HG03196 (cell line): ENCODE measurements around the gene F12.
"Not testable (repeated sequence)": the region's sequence is repeated elsewhere in the genome, so short reads cannot be mapped to it uniquely, and the experiment has no call there.

Experiments
- ATAC-seq: cut with Tn5 transposase; IDR thresholded peaks from one replicate; pipeline ENCODE4 v1.9.1; 2021; ENCODE audit not compliant: unreplicated experiment

F12 gene

GRCh38 chr5:177417081-177417480, 7.7 kb upstream of the F12 start:
- not testable (repeated sequence) for ATAC-seq

- no peak for ATAC-seq
Observed at GRCh38 chr5:177414481-177414880, 5.1 kb upstream of the F12 start.

- peak; percentile 69 for ATAC-seq
Observed at GRCh38 chr5:177412603-177413233, 3.4 kb upstream of the F12 start.

GRCh38 chr5:177410575-177410974, 1.2 kb upstream of the F12 start:
- no peak for ATAC-seq

GRCh38 chr5:177405805-177406204, 3.6 kb downstream of the F12 start:
- ATAC-seq = no peak

- ATAC-seq = no peak
Observed at GRCh38 chr5:177405312-177405711, 4.1 kb downstream of the F12 start.

- no peak for ATAC-seq
Observed at GRCh38 chr5:177404641-177405179, 4.7 kb downstream of the F12 start.

- ATAC-seq = peak; percentile 72
Observed at GRCh38 chr5:177403792-177404640, 5.3 kb downstream of the F12 start.

- ATAC-seq = peak; percentile 30
Observed at GRCh38 chr5:177403102-177403791, 6.1 kb downstream of the F12 start.

GRCh38 chr5:177402271-177403043, 6.9 kb downstream of the F12 start:
- ATAC-seq = no peak

- no peak for ATAC-seq
Observed at GRCh38 chr5:177399997-177400868, 9.1 kb downstream of the F12 start, which contains the start of gene PFN3. TSS of gene PFN3 (minus strand) at chr5:177400661. CDS start at chr5:177400576, 85 bp downstream.

- ATAC-seq = no peak
Observed at GRCh38 chr5:177397875-177398390, 11.4 kb downstream of the F12 start.

GRCh38 chr5:177396807-177397206, 12.6 kb downstream of the F12 start:
- no peak for ATAC-seq

GRCh38 chr5:177396078-177396477, 13.3 kb downstream of the F12 start:
- no peak for ATAC-seq

- no peak for ATAC-seq
Observed at GRCh38 chr5:177393990-177394389, 15.4 kb downstream of the F12 start.

- no peak for ATAC-seq
Observed at GRCh38 chr5:177393206-177393765, 16.1 kb downstream of the F12 start.

GRCh38 chr5:177392765-177393164, 16.6 kb downstream of the F12 start:
- no peak for ATAC-seq

- ATAC-seq = peak; percentile 59
Observed at GRCh38 chr5:177390363-177391300, 18.7 kb downstream of the F12 start.
